H1 (cell line): Measurements from ENCODE around the gene OPHN1.

Experiments
- BCL11A ChIP-seq, 2 experiments: IDR thresholded peaks; one replicate each; pipeline ENCODE4 v1.6.1; 2011; ENCODE audit warnings: low read depth in 2 of 2, low read length in 2 of 2, mild to moderate bottlenecking in 2 of 2
- BRCA1 ChIP-seq: IDR thresholded peaks from 2 replicates; pipeline ENCODE4 v1.6.1; 2012; ENCODE audit warnings: low read depth, low read length, improper control_type of control experiment
- CHD2 ChIP-seq: IDR thresholded peaks from 2 replicates; pipeline ENCODE4 v1.6.1; 2012; ENCODE audit warnings: low read length, improper control_type of control experiment
- CREB1 ChIP-seq: IDR thresholded peaks from 2 replicates; pipeline ENCODE4 v1.6.1; 2012; ENCODE audit warnings: inconsistent platforms
- CTCF ChIP-seq, 3 experiments: IDR thresholded peaks; 1 replicate in 2 of 3; 2 replicates in 1 of 3; pipeline versions ENCODE4 v1.5.1 to v1.6.1; 2011; ENCODE audit warnings: low read length in 3 of 3, mild to moderate bottlenecking in 3 of 3, inconsistent platforms in 2 of 3, low read depth in 1 of 3, moderate library complexity in 1 of 3; ENCODE audit not compliant: insufficient read depth in 1 of 3; ENCODE audit errors: control extremely low read depth in 1 of 3
- EZH2 ChIP-seq: fragments of 200-600 bp; sonication (generic); IDR thresholded peaks from 2 replicates; pipeline ENCODE4 v1.7.1; 2012; ENCODE audit warnings: low read depth, mild to moderate bottlenecking, moderate library complexity, low read length, inconsistent platforms; ENCODE audit not compliant: severe bottlenecking
- GTF2F1 ChIP-seq: IDR thresholded peaks from 2 replicates; pipeline ENCODE4 v1.6.1; 2012; ENCODE audit warnings: low read depth, low read length, improper control_type of control experiment, borderline replicate concordance
- HDAC6 ChIP-seq: IDR thresholded peaks from one replicate; pipeline ENCODE4 v1.7.1; 2012; ENCODE audit warnings: low read depth, mild to moderate bottlenecking, inconsistent platforms, low read length, moderate library complexity
- MAX ChIP-seq: IDR thresholded peaks from 2 replicates; pipeline ENCODE4 v1.6.1; 2012; ENCODE audit warnings: inconsistent platforms
- POLR2A ChIP-seq, 2 experiments: IDR thresholded peaks; 1 replicate in 1 of 2; 2 replicates in 1 of 2; pipeline ENCODE4 v1.6.1; 2011; ENCODE audit warnings: low read depth in 2 of 2, low read length in 2 of 2, mild to moderate bottlenecking in 2 of 2; ENCODE audit errors: control extremely low read depth in 1 of 2
- USF2 ChIP-seq: IDR thresholded peaks from 2 replicates; pipeline ENCODE4 v1.6.1; 2011; ENCODE audit warnings: low read length, improper control_type of control experiment
- YY1 ChIP-seq: IDR thresholded peaks from 2 replicates; pipeline ENCODE4 v1.6.1; 2011; ENCODE audit warnings: low read depth, mild to moderate bottlenecking, low read length
- ZNF274 ChIP-seq: IDR thresholded peaks from 2 replicates; pipeline ENCODE4 v1.7.0; 2012; ENCODE audit warnings: low read length, borderline replicate concordance; ENCODE audit errors: extremely low read depth

GRCh38 chrX:68402094-68402493, 31.2 kb downstream of the OPHN1 start:
- no peak for TF ChIP-seq BCL11A (IDR thresholded peaks at IDR 0.05; ENCODE audit: low read depth in 2 of 2, low read length in 2 of 2)
- TF ChIP-seq GTF2F1 = no peak
- no peak for TF ChIP-seq CTCF (IDR thresholded peaks at IDR 0.05; ENCODE audit: control extremely low read depth in 1 of 3, insufficient read depth in 1 of 3, low read depth in 1 of 3, low read length in 3 of 3)
- no peak for TF ChIP-seq CHD2
- no peak for TF ChIP-seq BRCA1
- TF ChIP-seq YY1 = no peak
- no peak for TF ChIP-seq ZNF274
- no peak for TF ChIP-seq USF2
- no peak for TF ChIP-seq MAX
- no peak for TF ChIP-seq POLR2A (IDR thresholded peaks at IDR 0.05; ENCODE audit: control extremely low read depth in 1 of 2, low read depth in 2 of 2, low read length in 2 of 2)
- TF ChIP-seq HDAC6 = no peak
- no peak for TF ChIP-seq EZH2
- TF ChIP-seq CREB1 = no peak
